ENCODE results near the gene FOXP1. TPM values are rescaled to one million over a fixed set of nuclear protein-coding genes. Genes with fewer than 3 reads are reported as not detected.

Gene FOXP1
- total and polyA plus RNA-seq, 2 of the 13 experiments (the other 11 are each of a cell fraction or from before 2014, with no cell fraction given), result 40.4 to 59.0 TPM

DNA sequence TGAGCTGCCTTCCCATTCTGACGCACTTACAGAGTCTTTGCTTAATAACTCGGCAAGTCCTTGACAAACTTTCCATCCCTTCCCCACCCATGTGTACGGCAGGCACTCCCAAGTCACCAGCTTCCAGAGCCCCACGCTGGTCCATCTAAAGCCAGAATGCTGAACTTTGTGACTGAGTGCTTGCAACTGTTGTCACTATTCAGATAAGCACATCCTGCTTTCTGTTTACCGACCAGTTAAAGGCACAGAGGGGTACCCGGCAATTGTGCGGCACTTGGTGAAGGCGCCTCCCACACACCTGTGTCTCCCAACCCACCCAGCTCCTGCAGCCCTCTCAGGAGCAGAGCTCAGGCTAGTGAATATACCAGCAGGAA, 430.6 kb downstream of the FOXP1 start (continued):
- TF ChIP-seq ZNF670 (CRISPR knock-in tag; IDR thresholded peaks at IDR 0.05; ENCODE audit: borderline replicate concordance) (no peak; the same call in 1 of the 2 replicates), SMYD3 (CRISPR knock-in tag; IDR thresholded peaks at IDR 0.05) (no peak), GFI1 (CRISPR knock-in tag; IDR thresholded peaks at IDR 0.05; ENCODE audit: borderline replicate concordance) (peak; percentile 76), ZNF614 (CRISPR knock-in tag; IDR thresholded peaks at IDR 0.05; ENCODE audit: borderline replicate concordance) (peak; percentile 86; the same call in 1 of the 2 replicates), ERF (CRISPR knock-in tag; IDR thresholded peaks at IDR 0.05) (peak; percentile 79; the same call in 1 of the 2 replicates), HDAC6 (IDR thresholded peaks at IDR 0.05; ENCODE audit: low read depth, low read length) (no peak), ZNF672 (CRISPR knock-in tag; IDR thresholded peaks at IDR 0.05) (no peak), CHD4 (IDR thresholded peaks at IDR 0.05; ENCODE audit: borderline replicate concordance, low read length) (0 out of 2 replicates have a peak, but pooled peaks have one; percentile 23), JUNB (CRISPR knock-in tag; IDR thresholded peaks at IDR 0.05; ENCODE audit: borderline replicate concordance) (no peak), ELF1 (CRISPR knock-in tag; IDR thresholded peaks at IDR 0.05) (peak; percentile 52; the same call in 1 of the 2 replicates), ZNF234 (CRISPR knock-in tag; conservative IDR thresholded peaks at IDR 0.05) (no peak), ZNF382 (CRISPR knock-in tag; IDR thresholded peaks at IDR 0.05; ENCODE audit: borderline replicate concordance) (no peak), NAIF1 (CRISPR knock-in tag; IDR thresholded peaks at IDR 0.05; ENCODE audit: borderline replicate concordance) (no peak), KAT7 (CRISPR knock-in tag; IDR thresholded peaks at IDR 0.05; ENCODE audit: borderline replicate concordance) (peak; percentile 73; the same call in 1 of the 2 replicates)
- TF ChIP-seq, protein P1, sequence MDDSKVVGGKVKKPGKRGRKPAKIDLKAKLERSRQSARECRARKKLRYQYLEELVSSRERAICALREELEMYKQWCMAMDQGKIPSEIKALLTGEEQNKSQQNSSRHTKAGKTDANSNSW (CRISPR knock-in tag; IDR thresholded peaks at IDR 0.05; ENCODE audit: borderline replicate concordance), result no peak
- TF ChIP-seq, protein P2, sequence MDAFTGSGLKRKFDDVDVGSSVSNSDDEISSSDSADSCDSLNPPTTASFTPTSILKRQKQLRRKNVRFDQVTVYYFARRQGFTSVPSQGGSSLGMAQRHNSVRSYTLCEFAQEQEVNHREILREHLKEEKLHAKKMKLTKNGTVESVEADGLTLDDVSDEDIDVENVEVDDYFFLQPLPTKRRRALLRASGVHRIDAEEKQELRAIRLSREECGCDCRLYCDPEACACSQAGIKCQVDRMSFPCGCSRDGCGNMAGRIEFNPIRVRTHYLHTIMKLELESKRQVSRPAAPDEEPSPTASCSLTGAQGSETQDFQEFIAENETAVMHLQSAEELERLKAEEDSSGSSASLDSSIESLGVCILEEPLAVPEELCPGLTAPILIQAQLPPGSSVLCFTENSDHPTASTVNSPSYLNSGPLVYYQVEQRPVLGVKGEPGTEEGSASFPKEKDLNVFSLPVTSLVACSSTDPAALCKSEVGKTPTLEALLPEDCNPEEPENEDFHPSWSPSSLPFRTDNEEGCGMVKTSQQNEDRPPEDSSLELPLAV (CRISPR knock-in tag; conservative IDR thresholded peaks at IDR 0.05; ENCODE audit: low read depth), result no peak
- TF ChIP-seq, protein P3, sequence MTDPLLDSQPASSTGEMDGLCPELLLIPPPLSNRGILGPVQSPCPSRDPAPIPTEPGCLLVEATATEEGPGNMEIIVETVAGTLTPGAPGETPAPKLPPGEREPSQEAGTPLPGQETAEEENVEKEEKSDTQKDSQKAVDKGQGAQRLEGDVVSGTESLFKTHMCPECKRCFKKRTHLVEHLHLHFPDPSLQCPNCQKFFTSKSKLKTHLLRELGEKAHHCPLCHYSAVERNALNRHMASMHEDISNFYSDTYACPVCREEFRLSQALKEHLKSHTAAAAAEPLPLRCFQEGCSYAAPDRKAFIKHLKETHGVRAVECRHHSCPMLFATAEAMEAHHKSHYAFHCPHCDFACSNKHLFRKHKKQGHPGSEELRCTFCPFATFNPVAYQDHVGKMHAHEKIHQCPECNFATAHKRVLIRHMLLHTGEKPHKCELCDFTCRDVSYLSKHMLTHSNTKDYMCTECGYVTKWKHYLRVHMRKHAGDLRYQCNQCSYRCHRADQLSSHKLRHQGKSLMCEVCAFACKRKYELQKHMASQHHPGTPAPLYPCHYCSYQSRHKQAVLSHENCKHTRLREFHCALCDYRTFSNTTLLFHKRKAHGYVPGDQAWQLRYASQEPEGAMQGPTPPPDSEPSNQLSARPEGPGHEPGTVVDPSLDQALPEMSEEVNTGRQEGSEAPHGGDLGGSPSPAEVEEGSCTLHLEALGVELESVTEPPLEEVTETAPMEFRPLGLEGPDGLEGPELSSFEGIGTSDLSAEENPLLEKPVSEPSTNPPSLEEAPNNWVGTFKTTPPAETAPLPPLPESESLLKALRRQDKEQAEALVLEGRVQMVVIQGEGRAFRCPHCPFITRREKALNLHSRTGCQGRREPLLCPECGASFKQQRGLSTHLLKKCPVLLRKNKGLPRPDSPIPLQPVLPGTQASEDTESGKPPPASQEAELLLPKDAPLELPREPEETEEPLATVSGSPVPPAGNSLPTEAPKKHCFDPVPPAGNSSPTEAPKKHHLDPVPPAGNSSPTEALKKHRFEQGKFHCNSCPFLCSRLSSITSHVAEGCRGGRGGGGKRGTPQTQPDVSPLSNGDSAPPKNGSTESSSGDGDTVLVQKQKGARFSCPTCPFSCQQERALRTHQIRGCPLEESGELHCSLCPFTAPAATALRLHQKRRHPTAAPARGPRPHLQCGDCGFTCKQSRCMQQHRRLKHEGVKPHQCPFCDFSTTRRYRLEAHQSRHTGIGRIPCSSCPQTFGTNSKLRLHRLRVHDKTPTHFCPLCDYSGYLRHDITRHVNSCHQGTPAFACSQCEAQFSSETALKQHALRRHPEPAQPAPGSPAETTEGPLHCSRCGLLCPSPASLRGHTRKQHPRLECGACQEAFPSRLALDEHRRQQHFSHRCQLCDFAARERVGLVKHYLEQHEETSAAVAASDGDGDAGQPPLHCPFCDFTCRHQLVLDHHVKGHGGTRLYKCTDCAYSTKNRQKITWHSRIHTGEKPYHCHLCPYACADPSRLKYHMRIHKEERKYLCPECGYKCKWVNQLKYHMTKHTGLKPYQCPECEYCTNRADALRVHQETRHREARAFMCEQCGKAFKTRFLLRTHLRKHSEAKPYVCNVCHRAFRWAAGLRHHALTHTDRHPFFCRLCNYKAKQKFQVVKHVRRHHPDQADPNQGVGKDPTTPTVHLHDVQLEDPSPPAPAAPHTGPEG (CRISPR knock-in tag; IDR thresholded peaks at IDR 0.05), result no peak; the same call in 1 of the 2 replicates
- TF ChIP-seq, protein P4, sequence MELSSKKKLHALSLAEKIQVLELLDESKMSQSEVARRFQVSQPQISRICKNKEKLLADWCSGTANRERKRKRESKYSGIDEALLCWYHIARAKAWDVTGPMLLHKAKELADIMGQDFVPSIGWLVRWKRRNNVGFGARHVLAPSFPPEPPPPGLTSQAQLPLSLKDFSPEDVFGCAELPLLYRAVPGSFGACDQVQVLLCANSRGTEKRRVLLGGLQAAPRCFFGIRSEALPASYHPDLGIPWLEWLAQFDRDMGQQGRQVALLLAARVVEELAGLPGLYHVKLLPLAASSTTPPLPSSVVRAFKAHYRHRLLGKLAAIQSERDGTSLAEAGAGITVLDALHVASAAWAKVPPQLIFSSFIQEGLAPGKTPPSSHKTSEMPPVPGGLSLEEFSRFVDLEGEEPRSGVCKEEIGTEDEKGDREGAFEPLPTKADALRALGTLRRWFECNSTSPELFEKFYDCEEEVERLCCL (CRISPR knock-in tag; IDR thresholded peaks at IDR 0.05; ENCODE audit: borderline replicate concordance), result no peak; the same call in 1 of the 2 replicates
- TF ChIP-seq, protein P5, sequence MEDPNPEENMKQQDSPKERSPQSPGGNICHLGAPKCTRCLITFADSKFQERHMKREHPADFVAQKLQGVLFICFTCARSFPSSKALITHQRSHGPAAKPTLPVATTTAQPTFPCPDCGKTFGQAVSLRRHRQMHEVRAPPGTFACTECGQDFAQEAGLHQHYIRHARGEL (CRISPR knock-in tag; IDR thresholded peaks at IDR 0.05), result no peak
